AG20443 (cell line): Measurements from ENCODE around the gene EPB41L2.
"Not testable (repeated sequence)": the region's sequence is repeated elsewhere in the genome, so short reads cannot be mapped to it uniquely, and the experiment has no call there.

Experiments
- DNase-seq: peaks from one replicate; pipeline ENCODE4 v3.0.0; 2012; ENCODE audit warnings: low spot score, mixed read lengths

Gene EPB41L2

GRCh38 chr6:130945401-130945919 lies 117.6 kb downstream of the EPB41L2 start:
- DNase-seq, result no peak

GRCh38 chr6:130944486-130944885 lies 118.6 kb downstream of the EPB41L2 start:
- DNase-seq, result no peak

GRCh38 chr6:130943738-130944137 lies 119.3 kb downstream of the EPB41L2 start:
- DNase-seq, result no peak

GRCh38 chr6:130942752-130943151 lies 120.3 kb downstream of the EPB41L2 start:
- not testable (repeated sequence) for DNase-seq

GRCh38 chr6:130937942-130938604 lies 125.0 kb downstream of the EPB41L2 start:
- peak; percentile 36 for DNase-seq

- DNase-seq, result no peak
Measured at GRCh38 chr6:130936933-130937332, 126.1 kb downstream of the EPB41L2 start.

GRCh38 chr6:130935978-130936377 lies 127.1 kb downstream of the EPB41L2 start:
- DNase-seq, result no peak

GRCh38 chr6:130934848-130935585 lies 128.0 kb downstream of the EPB41L2 start:
- DNase-seq, result peak; percentile 20

- DNase-seq, result peak; percentile 75
Measured at GRCh38 chr6:130933712-130934200, 129.3 kb downstream of the EPB41L2 start.

GRCh38 chr6:130932921-130933320 lies 130.1 kb downstream of the EPB41L2 start:
- no peak for DNase-seq

- no peak for DNase-seq
Measured at GRCh38 chr6:130932438-130932837, 130.6 kb downstream of the EPB41L2 start.

- no peak for DNase-seq
Measured at GRCh38 chr6:130931683-130932082, 131.4 kb downstream of the EPB41L2 start.

- DNase-seq, result peak; percentile 54
Measured at GRCh38 chr6:130929036-130929678, 133.9 kb downstream of the EPB41L2 start.

- no peak for DNase-seq
Measured at GRCh38 chr6:130928158-130928912, 134.7 kb downstream of the EPB41L2 start.

- no peak for DNase-seq
Measured at GRCh38 chr6:130927305-130927704, 135.7 kb downstream of the EPB41L2 start.

GRCh38 chr6:130923350-130923749 lies 139.7 kb downstream of the EPB41L2 start:
- DNase-seq, result no peak

GRCh38 chr6:130922922-130923321 lies 140.1 kb downstream of the EPB41L2 start:
- no peak for DNase-seq

- no peak for DNase-seq
Measured at GRCh38 chr6:130920969-130921368, 142.1 kb downstream of the EPB41L2 start.

- DNase-seq, result no peak
Measured at GRCh38 chr6:130918171-130918570, 144.9 kb downstream of the EPB41L2 start.

- DNase-seq, result not testable (repeated sequence)
Measured at GRCh38 chr6:130915606-130916005, 147.4 kb downstream of the EPB41L2 start.

- no peak for DNase-seq
Measured at GRCh38 chr6:130913120-130913519, 149.9 kb downstream of the EPB41L2 start.

GRCh38 chr6:130912434-130912833 lies 150.6 kb downstream of the EPB41L2 start:
- peak; percentile 14 for DNase-seq
